ENCODE measurements around the gene ZNRD2.

ZNRD2 gene

DNA sequence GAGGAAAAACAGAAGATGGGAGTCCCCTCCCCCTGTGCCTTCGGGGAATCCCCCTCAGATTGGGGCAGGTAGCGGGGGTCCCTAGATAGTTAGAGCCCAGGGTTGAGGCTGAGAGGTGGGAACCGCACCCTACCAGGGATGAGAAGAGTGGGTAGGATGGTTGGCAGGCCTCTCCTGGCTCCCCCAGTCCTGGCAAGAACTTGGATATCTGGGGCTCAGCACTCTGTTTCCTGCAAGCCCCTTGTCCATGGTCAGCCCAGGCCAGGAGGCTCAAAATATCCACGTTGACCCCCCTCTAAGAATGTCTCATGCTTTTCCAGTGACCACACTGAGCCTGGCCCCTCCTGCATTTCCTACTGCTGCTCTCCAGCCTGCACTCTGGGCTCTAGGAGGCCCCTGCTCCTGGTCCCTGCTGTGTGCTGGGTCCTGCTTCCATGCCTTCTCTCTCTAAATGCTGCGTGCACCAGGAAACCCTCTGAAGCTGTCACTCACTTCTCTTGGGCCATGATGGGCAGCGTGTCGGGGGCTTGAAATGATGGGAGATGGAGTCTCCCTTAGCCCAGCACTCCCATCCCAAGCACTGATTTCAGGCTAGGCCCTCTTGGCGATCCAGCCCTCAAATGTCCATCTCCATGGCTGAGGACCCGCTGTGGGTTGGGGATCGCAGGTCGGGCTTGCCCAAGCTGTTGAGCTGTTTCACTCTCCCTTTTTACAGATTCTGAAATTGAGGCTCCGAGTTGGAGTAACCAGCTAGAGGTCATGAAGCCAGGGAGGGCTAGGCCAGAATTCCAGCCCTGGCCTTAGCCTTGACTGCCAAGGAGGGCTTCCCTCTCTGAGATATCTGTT, 41.7 kb downstream of the ZNRD2 start:
- Histone ChIP-seq H3K9me3 (replicated peaks; ENCODE audit: low read length) (no peaks in the 10 kb centered on the region), H3K4me2 (ENCODE audit: low read length) (peak overlapping the region; percentile 94), H3K4me3 (ENCODE audit: low read length) (peak overlapping the region; percentile 78), H3K27me3 (ENCODE audit: control insufficient read depth, insufficient read depth, low read length) (no peaks in the 10 kb centered on the region), H3K36me3 (ENCODE audit: insufficient read depth, low read length) (peaks cover 30% of the 10 kb centered on the region), H3K4me1 (ENCODE audit: control insufficient read depth, insufficient read depth, low read length) (peaks cover 61% of the 10 kb centered on the region), H3K9ac (ENCODE audit: low read depth, low read length) (peak overlapping the region; percentile 88)

DNA sequence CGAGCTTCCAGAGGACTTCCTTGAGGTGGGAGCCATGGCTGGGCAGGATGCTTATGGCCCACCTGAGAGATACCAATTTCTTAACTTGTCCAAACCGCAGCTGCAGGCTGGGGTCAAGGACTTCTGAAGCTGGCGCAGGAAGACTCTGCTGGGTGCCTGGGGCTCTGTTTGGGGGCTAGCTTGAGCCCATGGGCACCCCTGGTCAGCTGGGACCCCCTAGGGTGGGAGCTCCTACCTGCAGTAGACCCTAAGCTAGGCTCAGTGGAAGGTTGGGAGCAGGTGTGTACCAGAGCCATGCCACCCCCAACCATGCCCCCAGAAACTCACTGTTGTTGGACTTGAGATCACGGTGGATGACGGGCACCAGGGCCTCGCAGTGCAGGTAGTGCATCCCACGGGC, 42.4 kb downstream of the ZNRD2 start:
- H3K9me3 ChIP-seq (replicated peaks; ENCODE audit: low read length), result no peaks in the 10 kb centered on the region
- peak overlapping the region; percentile 88 for H3K9ac ChIP-seq (ENCODE audit: low read depth, low read length)
- no peaks in the 10 kb centered on the region for H3K27me3 ChIP-seq (ENCODE audit: control insufficient read depth, insufficient read depth, low read length)
- peak overlapping the region; percentile 94 for H3K4me2 ChIP-seq (ENCODE audit: low read length)
- peak overlapping the region; percentile 78 for H3K4me3 ChIP-seq (ENCODE audit: low read length)
- peaks cover 32% of the 10 kb centered on the region for H3K36me3 ChIP-seq (ENCODE audit: insufficient read depth, low read length)
- peaks cover 58% of the 10 kb centered on the region for H3K4me1 ChIP-seq (ENCODE audit: control insufficient read depth, insufficient read depth, low read length)

DNA sequence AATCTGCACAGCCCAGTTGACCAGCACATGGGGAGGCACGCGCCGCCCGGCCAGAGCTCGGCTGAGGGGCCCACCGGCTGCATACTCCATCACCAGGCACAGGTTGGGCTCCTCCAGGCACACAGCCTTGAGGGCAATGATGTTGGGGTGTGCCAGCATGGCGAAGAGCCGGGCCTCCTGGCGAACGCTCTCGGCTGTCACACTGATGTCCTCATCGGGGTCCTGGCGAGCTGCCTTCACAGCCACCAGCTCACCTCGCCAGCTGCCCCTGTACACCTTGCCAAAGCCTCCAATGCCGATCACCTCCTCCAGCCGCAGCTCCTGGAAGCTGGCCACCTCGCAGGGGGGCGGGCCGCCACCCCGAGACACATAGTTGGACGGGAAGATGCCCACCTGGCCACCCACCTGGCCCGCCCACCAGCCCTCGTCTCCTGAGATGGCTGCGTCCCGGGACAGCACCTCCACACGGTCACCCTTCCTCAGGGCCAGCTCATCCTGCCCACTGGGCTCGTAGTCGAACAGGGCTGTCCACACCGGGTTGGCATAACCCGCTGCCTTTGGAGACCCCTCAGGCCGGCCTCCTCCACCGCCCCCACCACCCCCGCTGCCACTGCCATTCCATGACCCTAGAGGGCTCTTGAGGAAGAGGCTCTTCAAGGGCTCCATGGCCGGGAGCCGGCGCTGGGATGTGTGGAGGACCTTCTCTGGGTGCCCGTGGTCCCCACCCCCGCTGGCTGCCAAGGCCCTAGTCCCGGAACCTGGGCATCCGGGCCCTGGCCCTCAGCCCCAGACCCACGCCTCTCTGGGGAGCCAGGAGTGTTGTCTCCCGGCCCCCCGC, 43.0 kb downstream of the ZNRD2 start:
- peaks cover 57% of the 10 kb centered on the region for H3K4me1 ChIP-seq (ENCODE audit: control insufficient read depth, insufficient read depth, low read length)

DNA sequence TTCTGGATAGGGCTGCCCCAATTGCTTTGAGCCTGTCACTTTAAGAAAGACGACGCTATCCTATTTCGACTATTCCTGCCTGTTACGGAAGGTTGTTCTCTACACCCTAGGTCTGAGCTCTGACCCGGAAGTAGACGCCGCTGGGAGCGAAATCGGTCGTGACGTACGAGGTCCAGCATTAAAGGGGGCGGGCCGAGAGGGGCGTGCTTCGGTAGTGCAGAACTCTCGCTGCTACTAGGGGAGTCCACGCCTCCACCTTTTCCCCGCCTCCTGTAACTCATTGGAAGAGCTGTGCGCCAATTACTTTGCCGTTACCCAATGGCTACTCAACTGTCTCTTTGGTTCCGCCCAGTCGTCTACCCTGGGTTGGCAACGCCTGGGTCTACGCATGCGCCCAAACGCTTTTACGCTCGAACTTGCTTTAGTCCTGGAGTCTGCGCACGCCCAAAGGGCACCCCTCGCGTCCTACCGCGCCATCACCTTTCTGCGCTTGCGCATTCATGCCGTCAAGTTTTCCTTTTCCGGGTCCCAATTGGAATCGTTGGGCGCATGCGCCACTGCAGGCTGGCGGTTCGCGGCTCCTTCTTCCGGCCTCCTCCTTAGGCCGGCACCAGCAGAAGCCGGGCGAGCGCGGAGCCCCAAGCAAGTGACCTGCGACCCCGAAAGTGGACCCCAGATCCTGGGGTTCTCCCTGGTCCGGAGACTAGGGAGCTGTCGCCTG, 45.1 kb downstream of the ZNRD2 start, which contains the start of gene PCNX3:
Gene PCNX3 (plus strand): TSS at position 548 of the 721 bp plus-strand sequence. CDS start 536 bp downstream, outside the sequence.
- Histone ChIP-seq H3K36me3 (ENCODE audit: insufficient read depth, low read length) (peaks cover 37% of the 10 kb centered on the region), H3K27me3 (ENCODE audit: control insufficient read depth, insufficient read depth, low read length) (no peaks in the 10 kb centered on the region), H3K4me2 (ENCODE audit: low read length) (peak within 1 kb of the TSS; percentile 94), H3K4me1 (ENCODE audit: control insufficient read depth, insufficient read depth, low read length) (peaks cover 41% of the 10 kb centered on the region), H3K9ac (ENCODE audit: low read depth, low read length) (peak within 1 kb of the TSS; percentile 90), H3K4me3 (ENCODE audit: low read length) (peak within 1 kb of the TSS; percentile 79), H3K9me3 (replicated peaks; ENCODE audit: low read length) (no peaks in the 10 kb centered on the region)

More for the DNA sequence above, 43.0 kb downstream of the ZNRD2 start:
- H3K4me2 ChIP-seq (ENCODE audit: low read length), result peak overlapping the region; percentile 94
- H3K9me3 ChIP-seq (replicated peaks; ENCODE audit: low read length), result no peaks in the 10 kb centered on the region
- peak overlapping the region; percentile 78 for H3K4me3 ChIP-seq (ENCODE audit: low read length)
- peaks cover 31% of the 10 kb centered on the region for H3K36me3 ChIP-seq (ENCODE audit: insufficient read depth, low read length)
- H3K9ac ChIP-seq (ENCODE audit: low read depth, low read length), result peak overlapping the region; percentile 88
- H3K27me3 ChIP-seq (ENCODE audit: control insufficient read depth, insufficient read depth, low read length), result no peaks in the 10 kb centered on the region

DNA sequence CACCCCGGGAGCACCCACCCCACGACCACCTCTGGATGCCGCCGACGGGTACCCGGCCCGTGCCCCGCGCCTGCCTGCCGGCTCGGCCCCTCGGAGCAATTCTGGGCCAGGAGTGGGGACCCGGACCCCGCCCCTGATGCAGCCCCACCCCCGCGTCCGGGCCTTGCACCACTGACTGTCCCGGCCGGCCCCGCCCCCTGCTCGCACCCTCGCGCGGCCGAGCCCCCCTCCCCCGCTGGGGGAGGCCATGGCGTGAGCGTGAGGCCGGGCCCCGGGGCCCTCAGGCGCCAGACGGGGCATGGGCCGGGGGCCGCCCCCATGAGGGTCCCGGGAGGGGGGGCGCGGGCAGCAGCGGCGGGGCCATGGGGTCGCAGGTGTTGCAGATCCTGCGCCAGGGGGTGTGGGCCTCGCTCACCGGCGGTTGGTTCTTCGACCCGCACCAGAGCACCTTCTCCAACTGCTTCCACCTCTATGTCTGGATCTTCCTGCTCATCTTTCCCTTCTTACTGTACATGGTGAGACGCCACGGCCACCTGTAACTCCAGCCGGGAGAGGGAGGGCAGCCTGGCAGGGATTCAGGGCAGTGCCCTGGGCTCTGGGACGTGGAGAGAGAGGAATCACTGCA, 45.8 kb downstream of the ZNRD2 start:
- H3K27me3 ChIP-seq (ENCODE audit: control insufficient read depth, insufficient read depth, low read length), result no peaks in the 10 kb centered on the region
- peak overlapping the region; percentile 89 for H3K4me2 ChIP-seq (ENCODE audit: low read length)
- H3K4me3 ChIP-seq (ENCODE audit: low read length), result peak overlapping the region; percentile 79
- H3K9me3 ChIP-seq (replicated peaks; ENCODE audit: low read length), result no peaks in the 10 kb centered on the region
- peak overlapping the region; percentile 90 for H3K9ac ChIP-seq (ENCODE audit: low read depth, low read length)
- H3K36me3 ChIP-seq (ENCODE audit: insufficient read depth, low read length), result peaks cover 39% of the 10 kb centered on the region
- H3K4me1 ChIP-seq (ENCODE audit: control insufficient read depth, insufficient read depth, low read length), result peaks cover 35% of the 10 kb centered on the region

DNA sequence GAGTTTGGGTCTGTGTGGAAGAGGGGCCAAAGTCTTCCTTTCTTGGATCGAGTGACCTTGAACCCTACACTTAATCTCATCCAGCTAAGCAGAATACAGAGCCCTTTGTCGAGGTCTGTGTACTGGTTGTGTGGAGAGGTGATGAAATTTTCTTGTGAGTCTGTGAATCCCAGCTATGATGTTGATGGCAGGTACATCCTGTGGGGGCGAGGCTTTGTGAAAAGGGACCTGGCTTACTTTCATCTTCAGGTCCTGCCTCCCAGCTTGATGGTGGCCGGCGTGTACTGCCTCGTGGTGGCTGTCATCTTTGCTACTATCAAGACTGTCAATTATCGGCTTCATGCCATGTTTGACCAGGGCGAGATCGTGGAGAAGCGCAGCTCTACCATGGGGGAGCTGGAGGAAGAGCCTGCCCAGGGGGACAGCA, 46.3 kb downstream of the ZNRD2 start:
- no peaks in the 10 kb centered on the region for H3K27me3 ChIP-seq (ENCODE audit: control insufficient read depth, insufficient read depth, low read length)
- peak overlapping the region; percentile 90 for H3K9ac ChIP-seq (ENCODE audit: low read depth, low read length)
- peak overlapping the region; percentile 89 for H3K4me2 ChIP-seq (ENCODE audit: low read length)
- no peaks in the 10 kb centered on the region for H3K9me3 ChIP-seq (replicated peaks; ENCODE audit: low read length)
- peak overlapping the region; percentile 79 for H3K4me3 ChIP-seq (ENCODE audit: low read length)
- peaks cover 30% of the 10 kb centered on the region for H3K4me1 ChIP-seq (ENCODE audit: control insufficient read depth, insufficient read depth, low read length)
- H3K36me3 ChIP-seq (ENCODE audit: insufficient read depth, low read length), result peaks cover 45% of the 10 kb centered on the region

DNA sequence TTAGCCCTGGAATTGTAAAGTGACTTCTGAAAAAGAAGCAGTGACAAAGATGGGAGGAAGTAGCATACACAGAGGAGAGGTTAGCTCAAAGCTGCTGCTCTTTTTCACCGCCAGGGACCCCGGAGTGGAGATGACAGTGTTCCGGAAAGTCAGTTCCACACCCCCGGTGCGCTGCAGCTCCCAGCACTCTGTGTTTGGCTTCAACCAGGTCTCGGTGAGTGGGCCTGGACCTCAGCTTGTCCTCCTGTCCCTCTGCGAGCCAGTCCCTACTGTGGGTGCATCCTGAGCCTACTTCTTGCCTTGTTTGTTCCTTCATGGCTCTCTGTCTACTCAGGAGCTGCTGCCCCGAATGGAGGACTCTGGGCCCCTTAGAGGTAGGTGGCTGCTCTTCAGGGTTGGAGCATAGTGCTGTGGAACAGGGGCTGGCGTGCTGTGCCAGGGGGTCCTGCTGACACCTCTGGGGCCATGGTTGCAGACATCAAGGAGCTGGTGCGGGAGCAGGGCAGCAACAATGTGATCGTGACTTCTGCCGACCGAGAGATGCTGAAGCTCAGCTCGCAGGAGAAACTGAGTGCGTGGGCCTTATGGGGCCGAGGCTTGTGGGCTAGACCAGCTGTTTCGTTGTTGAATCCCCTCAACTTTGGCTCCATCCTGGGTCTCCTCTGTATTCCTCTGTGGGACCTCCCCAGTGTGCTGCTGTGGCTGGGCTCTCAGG, 47.0 kb downstream of the ZNRD2 start:
- peak overlapping the region; percentile 89 for H3K4me2 ChIP-seq (ENCODE audit: low read length)
- H3K4me1 ChIP-seq (ENCODE audit: control insufficient read depth, insufficient read depth, low read length), result peaks cover 23% of the 10 kb centered on the region
- H3K36me3 ChIP-seq (ENCODE audit: insufficient read depth, low read length), result peaks cover 47% of the 10 kb centered on the region
- H3K27me3 ChIP-seq (ENCODE audit: control insufficient read depth, insufficient read depth, low read length), result no peaks in the 10 kb centered on the region
- no peaks in the 10 kb centered on the region for H3K9me3 ChIP-seq (replicated peaks; ENCODE audit: low read length)
- peak overlapping the region; percentile 79 for H3K4me3 ChIP-seq (ENCODE audit: low read length)
- H3K9ac ChIP-seq (ENCODE audit: low read depth, low read length), result peak overlapping the region; percentile 90

DNA sequence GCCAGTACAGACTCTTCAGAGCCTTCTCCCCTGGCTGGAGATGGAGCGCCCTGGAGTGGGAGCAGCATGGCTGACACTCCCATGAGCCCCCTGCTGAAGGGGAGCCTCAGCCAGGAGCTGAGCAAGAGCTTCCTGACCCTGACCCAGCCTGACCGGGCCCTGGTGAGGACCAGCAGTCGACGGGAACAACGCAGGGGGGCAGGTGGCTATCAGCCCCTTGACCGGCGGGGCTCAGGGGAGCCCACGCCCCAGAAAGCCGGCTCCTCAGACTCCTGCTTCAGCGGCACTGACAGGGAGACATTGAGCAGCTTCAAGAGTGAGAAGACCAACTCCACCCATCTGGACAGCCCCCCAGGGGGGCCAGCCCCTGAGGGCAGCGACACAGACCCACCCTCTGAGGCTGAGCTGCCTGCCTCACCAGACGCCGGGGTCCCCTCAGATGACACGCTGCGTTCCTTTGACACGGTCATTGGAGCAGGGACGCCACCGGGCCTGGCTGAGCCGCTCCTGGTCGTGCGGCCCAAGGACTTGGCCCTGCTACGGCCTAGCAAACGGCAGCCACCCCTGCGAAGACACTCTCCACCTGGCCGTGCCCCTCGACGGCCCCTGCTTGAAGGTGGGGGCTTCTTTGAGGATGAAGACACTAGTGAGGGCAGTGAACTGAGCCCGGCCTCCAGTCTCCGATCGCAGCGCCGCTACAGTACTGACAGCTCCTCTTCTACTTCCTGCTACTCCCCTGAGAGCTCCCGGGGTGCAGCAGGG, 47.9 kb downstream of the ZNRD2 start:
- peaks cover 14% of the 10 kb centered on the region for H3K4me1 ChIP-seq (ENCODE audit: control insufficient read depth, insufficient read depth, low read length)
- no peak overlapping the region for H3K4me3 ChIP-seq (ENCODE audit: low read length)
- H3K36me3 ChIP-seq (ENCODE audit: insufficient read depth, low read length), result peaks cover 52% of the 10 kb centered on the region
- H3K9me3 ChIP-seq (replicated peaks; ENCODE audit: low read length), result no peaks in the 10 kb centered on the region
- H3K27me3 ChIP-seq (ENCODE audit: control insufficient read depth, insufficient read depth, low read length), result no peaks in the 10 kb centered on the region
- no peak overlapping the region for H3K4me2 ChIP-seq (ENCODE audit: low read length)
- no peak overlapping the region for H3K9ac ChIP-seq (ENCODE audit: low read depth, low read length)

DNA sequence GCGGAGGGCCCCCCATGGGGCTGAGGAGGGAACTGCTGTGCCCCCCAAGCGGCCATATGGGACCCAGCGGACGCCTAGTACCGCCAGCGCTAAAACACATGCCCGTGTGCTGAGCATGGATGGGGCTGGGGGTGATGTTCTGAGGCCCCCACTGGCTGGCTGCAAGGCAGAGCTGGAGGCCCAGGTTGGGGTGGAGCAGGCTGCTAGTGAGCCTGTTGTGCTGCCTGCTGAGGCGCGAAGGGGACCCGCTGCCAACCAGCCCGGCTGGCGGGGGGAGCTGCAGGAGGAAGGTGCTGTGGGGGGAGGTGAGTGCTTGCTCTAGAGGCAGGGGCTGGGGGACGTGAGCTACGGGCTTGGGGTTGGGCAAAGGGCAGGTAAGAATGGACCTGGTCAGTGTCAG, 48.5 kb downstream of the ZNRD2 start:
- no peak overlapping the region for H3K4me2 ChIP-seq (ENCODE audit: low read length)
- H3K4me1 ChIP-seq (ENCODE audit: control insufficient read depth, insufficient read depth, low read length), result peaks cover 11% of the 10 kb centered on the region
- no peaks in the 10 kb centered on the region for H3K27me3 ChIP-seq (ENCODE audit: control insufficient read depth, insufficient read depth, low read length)
- H3K9me3 ChIP-seq (replicated peaks; ENCODE audit: low read length), result no peaks in the 10 kb centered on the region
- no peak overlapping the region for H3K9ac ChIP-seq (ENCODE audit: low read depth, low read length)
- H3K4me3 ChIP-seq (ENCODE audit: low read length), result no peak overlapping the region
- H3K36me3 ChIP-seq (ENCODE audit: insufficient read depth, low read length), result peaks cover 58% of the 10 kb centered on the region
